Osteoblast (primary cell): Measurements from ENCODE around the gene ARFGAP1. TPM values are rescaled to one million over a fixed set of nuclear protein-coding genes. Genes with fewer than 3 reads are reported as not detected.
A peak's percentile ranks its signal among the peaks of the same experiment; 100 is the strongest.

Source experiments
- DNase-seq: peaks from one replicate; pipeline ENCODE4 v3.0.0; 2011; ENCODE audit warnings: low spot score, mixed read lengths; ENCODE audit not compliant: insufficient read length; ENCODE audit errors: missing footprints
- H2AFZ ChIP-seq: 2 replicates; pipeline ENCODE4 v1.6.0; 2011; ENCODE audit warnings: mild to moderate bottlenecking, low read length
- H3K27ac ChIP-seq: 2 replicates; pipeline ENCODE4 v1.5.1; 2011; ENCODE audit warnings: mild to moderate bottlenecking, low read depth, low read length, moderate library complexity
- H3K27me3 ChIP-seq: 2 replicates; pipeline ENCODE4 v1.6.0; 2012; ENCODE audit warnings: mild to moderate bottlenecking, control low read depth, inconsistent platforms, low read length, moderate library complexity; ENCODE audit not compliant: insufficient read depth
- H3K36me3 ChIP-seq: 2 replicates; pipeline ENCODE4 v1.5.1; 2011; ENCODE audit warnings: mild to moderate bottlenecking, low read length, control low read depth, moderate library complexity; ENCODE audit not compliant: insufficient read depth
- H3K4me1 ChIP-seq: 2 replicates; pipeline ENCODE4 v1.5.1; 2011; ENCODE audit warnings: mild to moderate bottlenecking, low read length, control low read depth, moderate library complexity; ENCODE audit not compliant: insufficient read depth
- H3K4me2 ChIP-seq: 2 replicates; pipeline ENCODE4 v1.6.0; 2011; ENCODE audit warnings: mild to moderate bottlenecking, low read length; ENCODE audit not compliant: insufficient read depth
- H3K4me3 ChIP-seq: fragments of 200-600 bp; sonication (generic); 3 replicates; pipeline ENCODE4 v1.5.1; 2012; ENCODE audit warnings: mild to moderate bottlenecking, low read length, inconsistent platforms; ENCODE audit not compliant: insufficient read depth
- H3K79me2 ChIP-seq: 2 replicates; pipeline ENCODE4 v1.6.0; 2012; ENCODE audit warnings: mild to moderate bottlenecking, low read length, control low read depth, inconsistent platforms; ENCODE audit not compliant: insufficient read depth
- H3K9me3 ChIP-seq: 2 replicates; pipeline ENCODE4 v1.5.1; 2011; ENCODE audit warnings: low read depth, low read length, control low read depth
- H4K20me1 ChIP-seq: 2 replicates; pipeline ENCODE4 v1.6.0; 2012; ENCODE audit warnings: mild to moderate bottlenecking, low read length, control low read depth; ENCODE audit not compliant: insufficient read depth
- CTCF ChIP-seq: IDR thresholded peaks from 2 replicates; pipeline ENCODE4 v1.5.1; 2011; ENCODE audit warnings: mild to moderate bottlenecking, low read depth, low read length, moderate library complexity; ENCODE audit errors: extremely low read depth
- total RNA-seq: library from RNA; depleted of rRNA; stranded (reverse); fragments of >200 nt; gene quantifications from 2 replicates; pipeline ENCODE4 v1.2.3, GENCODE V29; 2012

The ARFGAP1 gene
- total RNA-seq, 1 donor = 68.4 TPM

- TF ChIP-seq CTCF = no peak
- Histone ChIP-seq H3K36me3 (no peaks in the 10 kb centered on the region), H3K27me3 (no peaks in the 10 kb centered on the region), H3K4me2 (no peak overlapping the region), H4K20me1 (no peaks in the 10 kb centered on the region), H3K4me1 (peaks cover 3% of the 10 kb centered on the region), H3K9me3 (no peaks in the 10 kb centered on the region), H3K27ac (no peak overlapping the region), H2AFZ (no peak overlapping the region), H3K4me3 (no peak overlapping the region), H3K79me2 (no peaks in the 10 kb centered on the region)
- no peak for DNase-seq
Measured at GRCh38 chr20:63238031-63238430, 34.6 kb upstream of the ARFGAP1 start.

- H3K27me3 ChIP-seq = no peaks in the 10 kb centered on the region
- H3K9me3 ChIP-seq = no peaks in the 10 kb centered on the region
- no peaks in the 10 kb centered on the region for H3K4me1 ChIP-seq
- H3K27ac ChIP-seq = no peak overlapping the region
- peak; percentile 70 for DNase-seq
- H3K4me2 ChIP-seq = no peak overlapping the region
- H3K36me3 ChIP-seq = no peaks in the 10 kb centered on the region
- H2AFZ ChIP-seq = no peak overlapping the region
- no peak for TF ChIP-seq CTCF
- H3K79me2 ChIP-seq = no peaks in the 10 kb centered on the region
- no peaks in the 10 kb centered on the region for H4K20me1 ChIP-seq
- H3K4me3 ChIP-seq = no peak overlapping the region
Measured at GRCh38 chr20:63238514-63239125, 34.0 kb upstream of the ARFGAP1 start.

GRCh38 chr20:63239431-63239830 is 33.2 kb upstream of the ARFGAP1 start:
- H2AFZ ChIP-seq = no peak overlapping the region
- TF ChIP-seq CTCF = no peak
- H3K27me3 ChIP-seq = no peaks in the 10 kb centered on the region

GRCh38 chr20:63240004-63240403 is 32.6 kb upstream of the ARFGAP1 start:
- Histone ChIP-seq H3K4me2 (no peak overlapping the region), H3K9me3 (no peaks in the 10 kb centered on the region), H3K79me2 (no peaks in the 10 kb centered on the region), H3K4me3 (no peak overlapping the region), H3K27ac (no peak overlapping the region), H3K27me3 (no peaks in the 10 kb centered on the region), H3K4me1 (no peaks in the 10 kb centered on the region), H4K20me1 (no peaks in the 10 kb centered on the region), H3K36me3 (no peaks in the 10 kb centered on the region), H2AFZ (no peak overlapping the region)
- TF ChIP-seq CTCF = no peak
- DNase-seq = no peak

More at GRCh38 chr20:63239431-63239830, 33.2 kb upstream of the ARFGAP1 start:
- Histone ChIP-seq H4K20me1 (no peaks in the 10 kb centered on the region), H3K4me2 (no peak overlapping the region), H3K27ac (no peak overlapping the region), H3K9me3 (no peaks in the 10 kb centered on the region), H3K79me2 (no peaks in the 10 kb centered on the region), H3K4me3 (no peak overlapping the region), H3K36me3 (no peaks in the 10 kb centered on the region), H3K4me1 (no peaks in the 10 kb centered on the region)
- no peak for DNase-seq
